ENCODE results near the gene DTX3. TPM values are rescaled to one million over a fixed set of nuclear protein-coding genes. Genes with fewer than 3 reads are reported as not detected.

The DTX3 gene
- polyA plus RNA-seq, 6 donors from 2014 or later, result 0.16 to 0.53 (median 0.29) TPM; not detected in 1

DNA sequence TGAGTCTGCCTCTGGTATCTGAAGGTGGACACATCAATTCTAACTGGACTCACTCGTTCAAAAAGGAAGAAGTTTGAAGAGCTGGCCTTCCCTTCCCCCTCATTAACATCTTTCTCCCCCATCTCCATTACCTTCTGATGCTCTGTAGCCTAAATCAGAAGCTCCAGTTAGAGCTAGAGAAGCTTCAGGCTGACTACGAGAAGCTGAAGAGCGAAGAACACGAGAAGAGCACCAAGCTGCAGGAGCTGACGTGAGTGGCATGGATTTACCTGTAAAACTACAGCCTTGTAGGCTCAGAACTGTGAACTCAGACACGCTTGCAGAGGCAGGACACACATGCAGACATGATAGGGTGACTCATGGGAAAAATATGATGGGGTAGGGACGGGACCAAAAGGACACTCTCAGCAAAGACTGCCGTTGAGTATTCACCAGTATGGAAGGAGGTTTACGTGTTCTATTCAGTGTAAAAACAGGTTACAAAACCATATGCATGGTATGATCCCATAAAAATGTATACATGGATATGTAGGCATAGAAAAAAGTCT, 27.9 kb upstream of the DTX3 start:
- H3K4me1 Mint-ChIP-seq, result no peaks in the 10 kb centered on the region
- H3K27me3 Mint-ChIP-seq, result peaks cover 20 to 65% (median 30%) of the 10 kb centered on the region in 3 donors
- H3K27ac Mint-ChIP-seq, result no peak overlapping the region
- no peak overlapping the region for H3K4me3 Mint-ChIP-seq
- no peak for DNase-seq
- no peaks in the 10 kb centered on the region for H3K9me3 Mint-ChIP-seq
- H3K36me3 Mint-ChIP-seq, result no peaks in the 10 kb centered on the region
- ATAC-seq (ENCODE audit: low read depth in 2 of 2), result no peak

- DNase-seq, result no peak
- Mint-ChIP-seq H3K27me3 (peaks cover 27 to 57% (median 32%) of the 10 kb centered on the region in 3 donors), H3K36me3 (no peaks in the 10 kb centered on the region), H3K27ac (no peak overlapping the region), H3K9me3 (no peaks in the 10 kb centered on the region), H3K4me1 (peaks cover 2% of the 10 kb centered on the region in 3 donors), H3K4me3 (no peak overlapping the region)
- no peak for ATAC-seq (ENCODE audit: low read depth in 2 of 2)
Measured at GRCh38 chr12:57577981-57578758, 26.5 kb upstream of the DTX3 start.

DNA sequence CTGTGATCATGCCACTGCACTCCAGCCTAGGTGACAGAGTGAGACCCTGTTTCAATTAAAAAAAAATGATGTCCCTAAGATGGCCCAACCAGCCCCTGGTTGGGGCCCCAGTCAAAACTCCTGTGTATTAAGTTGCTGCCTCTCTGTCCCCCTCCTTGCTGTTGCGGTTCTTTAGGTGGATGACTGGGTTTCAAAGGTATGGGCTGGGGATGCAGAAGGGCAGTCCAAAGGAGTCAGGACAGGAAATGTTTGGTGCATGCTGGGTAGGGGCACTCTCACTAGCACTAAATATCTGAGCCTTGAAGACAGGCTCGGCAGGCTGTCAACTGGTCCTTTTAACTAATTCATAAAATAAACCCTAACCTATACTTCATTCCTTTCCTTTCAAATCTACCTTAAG, 25.6 kb upstream of the DTX3 start:
- no peak for DNase-seq
- Mint-ChIP-seq H3K9me3 (no peaks in the 10 kb centered on the region), H3K4me1 (peaks cover 4 to 6% (median 5%) of the 10 kb centered on the region in 3 donors), H3K4me3 (peak overlapping the region in 1 of 8 donors; percentile 72), H3K27me3 (peaks cover 29 to 61% (median 36%) of the 10 kb centered on the region in 3 donors), H3K36me3 (no peaks in the 10 kb centered on the region), H3K27ac (peak overlapping the region in 1 of 6 donors; percentile 45)
- no peak for ATAC-seq (ENCODE audit: low read depth in 2 of 2)

DNA sequence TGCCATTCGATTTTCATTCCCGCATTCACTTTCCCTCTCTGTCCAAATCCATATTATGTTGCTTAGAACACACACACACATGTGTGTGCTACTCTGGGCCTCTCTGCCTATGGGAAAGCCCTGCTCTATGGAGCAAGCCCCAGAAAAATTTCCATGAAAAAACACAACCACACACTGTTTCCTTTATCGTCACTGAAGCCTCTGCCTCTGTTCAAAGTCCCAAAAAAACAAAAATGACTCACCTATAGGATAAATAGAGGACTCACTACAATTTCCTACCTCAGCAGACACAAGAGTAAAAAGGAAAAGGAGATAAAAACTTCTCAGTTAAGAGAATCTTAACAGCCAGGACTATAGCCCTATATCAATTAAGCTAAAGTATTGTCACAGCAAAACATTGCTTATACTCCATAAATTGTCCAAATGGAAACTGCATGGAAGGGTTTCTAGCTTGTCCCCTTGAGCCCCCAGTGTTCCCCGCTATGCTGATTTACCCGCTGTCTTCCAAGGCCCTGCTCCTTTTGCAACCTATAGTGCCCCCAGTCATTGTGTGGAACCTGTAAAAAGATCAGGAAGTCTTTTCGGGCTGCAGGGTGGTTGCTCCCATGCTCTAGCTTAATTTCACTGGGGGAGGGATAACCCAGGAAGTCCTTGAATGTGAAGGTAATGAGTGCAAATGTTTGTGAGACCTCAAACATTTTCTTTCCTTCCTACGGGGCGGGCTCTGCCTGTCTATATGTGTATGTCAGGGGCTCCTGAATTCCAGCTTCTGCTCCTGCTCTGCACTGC, 24.8 kb upstream of the DTX3 start:
- ATAC-seq (ENCODE audit: low read depth in 2 of 2), result no peak
- Mint-ChIP-seq H3K4me1 (peaks cover 4 to 6% (median 5%) of the 10 kb centered on the region in 3 donors), H3K36me3 (no peaks in the 10 kb centered on the region), H3K27ac (peak overlapping the region in 1 of 6 donors; percentile 51), H3K9me3 (no peaks in the 10 kb centered on the region), H3K27me3 (peaks cover 33 to 63% (median 36%) of the 10 kb centered on the region in 3 donors), H3K4me3 (no peak overlapping the region)
- no peak for DNase-seq

DNA sequence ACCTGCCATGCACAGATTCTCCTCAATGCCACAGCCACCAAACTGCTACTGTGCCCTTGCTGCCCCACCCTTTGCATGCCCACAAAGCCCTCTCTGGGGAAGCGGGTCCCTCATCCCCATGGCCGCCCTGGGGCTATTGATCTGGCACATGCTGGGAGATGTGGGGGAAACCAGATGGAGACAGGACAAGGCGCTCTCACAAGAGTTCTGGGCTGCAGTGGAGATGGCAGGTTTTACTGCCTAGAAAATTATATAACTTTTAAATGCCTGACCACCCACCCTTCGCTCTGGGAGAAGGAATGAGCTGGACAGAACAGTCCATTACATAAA, 24.2 kb upstream of the DTX3 start:
- peaks cover 33 to 58% (median 33%) of the 10 kb centered on the region in 3 donors for H3K27me3 Mint-ChIP-seq
- H3K9me3 Mint-ChIP-seq, result no peaks in the 10 kb centered on the region
- ATAC-seq (ENCODE audit: low read depth in 2 of 2), result no peak
- no peak overlapping the region for H3K27ac Mint-ChIP-seq
- no peak for DNase-seq
- no peaks in the 10 kb centered on the region for H3K36me3 Mint-ChIP-seq
- peaks cover 4 to 6% (median 5%) of the 10 kb centered on the region in 3 donors for H3K4me1 Mint-ChIP-seq
- no peak overlapping the region for H3K4me3 Mint-ChIP-seq

DNA sequence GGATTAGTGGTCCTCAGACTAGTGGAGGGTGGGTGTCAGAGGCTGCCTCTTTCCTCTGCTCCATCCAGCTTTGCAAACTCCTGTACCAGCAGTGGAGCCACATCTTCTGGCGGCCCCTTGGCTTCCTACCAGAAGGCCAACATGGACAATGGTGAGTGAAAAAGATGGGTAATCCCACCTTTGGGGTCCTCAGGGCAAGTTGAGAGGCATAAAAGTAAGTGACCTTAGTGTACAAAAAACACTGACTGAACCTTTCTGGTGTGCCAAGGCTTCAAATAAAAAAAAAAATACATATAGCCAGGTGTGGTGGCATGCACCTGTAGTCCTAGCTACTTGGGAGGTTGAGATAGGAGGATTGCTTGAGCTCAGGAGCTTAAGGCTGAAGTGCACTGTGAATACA, 22.8 kb upstream of the DTX3 start:
- DNase-seq, result no peak
- Mint-ChIP-seq H3K27ac (peak overlapping the region in 1 of 6 donors; percentile 63), H3K4me3 (no peak overlapping the region), H3K9me3 (no peaks in the 10 kb centered on the region), H3K4me1 (peaks cover 4 to 6% (median 5%) of the 10 kb centered on the region in 3 donors), H3K27me3 (peaks cover 22 to 44% (median 28%) of the 10 kb centered on the region in 3 donors), H3K36me3 (no peaks in the 10 kb centered on the region)
- no peak for ATAC-seq (ENCODE audit: low read depth in 2 of 2)

DNA sequence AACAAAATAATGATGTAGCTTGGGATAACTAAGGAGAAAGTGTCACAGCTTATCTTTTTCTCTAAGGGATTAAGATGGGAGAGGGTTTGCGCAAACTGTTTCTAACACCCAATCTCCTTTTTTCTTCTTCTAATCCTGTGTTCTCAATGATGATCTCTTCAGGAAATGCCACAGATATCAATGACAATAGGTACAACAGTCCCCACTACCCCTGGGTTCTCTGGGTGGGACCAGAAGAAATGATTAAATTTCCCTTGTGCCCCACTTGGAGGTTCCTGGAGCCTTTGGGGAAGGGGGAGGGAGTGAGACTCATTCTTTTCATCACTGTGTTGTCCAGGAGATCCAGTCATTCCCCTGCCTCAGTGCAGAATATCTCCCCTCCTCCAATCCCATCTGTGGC, 22.2 kb upstream of the DTX3 start:
- H3K27ac Mint-ChIP-seq, result no peak overlapping the region
- DNase-seq (no peak), ATAC-seq (ENCODE audit: low read depth in 2 of 2) (no peak)
- H3K4me3 Mint-ChIP-seq, result no peak overlapping the region
- peaks cover 20 to 42% (median 28%) of the 10 kb centered on the region in 3 donors for H3K27me3 Mint-ChIP-seq
- H3K9me3 Mint-ChIP-seq, result no peaks in the 10 kb centered on the region
- H3K36me3 Mint-ChIP-seq, result no peaks in the 10 kb centered on the region
- peaks cover 4 to 6% (median 5%) of the 10 kb centered on the region in 3 donors for H3K4me1 Mint-ChIP-seq

DNA sequence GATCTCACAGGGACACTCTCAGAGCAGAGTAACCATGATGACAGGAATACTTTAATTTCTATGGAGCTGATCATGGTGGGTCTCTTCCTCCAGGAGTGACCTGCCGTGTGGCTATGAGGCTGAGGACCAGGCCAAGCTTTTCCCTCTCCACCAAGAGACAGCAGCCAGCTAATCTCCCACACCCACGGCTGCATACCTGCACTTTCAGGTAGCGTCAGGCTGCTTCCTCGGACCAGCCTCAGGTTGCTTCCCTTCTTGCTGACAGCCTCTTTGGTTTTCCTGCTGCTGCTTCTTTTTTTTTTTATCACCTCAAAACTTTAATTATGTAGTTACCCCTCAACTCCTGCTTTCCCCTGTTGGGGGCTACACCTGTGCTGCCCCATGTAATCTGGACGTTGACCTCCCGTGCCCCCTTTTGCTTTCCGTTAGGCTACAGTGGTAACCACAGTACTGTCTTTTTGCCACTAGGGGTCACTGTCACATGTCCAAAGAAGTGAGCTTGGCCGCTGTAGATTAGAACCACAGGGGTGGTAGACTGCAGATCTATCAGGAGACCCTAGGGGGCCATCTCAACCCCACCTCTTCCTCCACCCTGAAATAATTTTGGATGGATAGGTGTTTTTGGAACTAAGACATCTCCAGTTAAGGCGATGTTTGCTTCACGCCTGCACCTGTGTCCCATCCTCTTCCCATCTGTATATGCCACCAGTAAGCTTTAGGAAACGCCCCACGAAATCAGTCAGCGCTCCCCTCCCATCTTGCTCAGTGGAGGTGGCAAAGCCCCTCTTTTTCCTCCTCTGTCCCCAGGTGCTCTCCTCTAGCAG, 21.4 kb upstream of the DTX3 start:
- peak overlapping the region in 2 of 8 donors; percentile 45 to 57 for H3K4me3 Mint-ChIP-seq
- DNase-seq (peak; percentile 78), ATAC-seq (ENCODE audit: low read depth in 2 of 2) (peak; percentile 99 to 100)
- H3K36me3 Mint-ChIP-seq, result no peaks in the 10 kb centered on the region
- H3K4me1 Mint-ChIP-seq, result peaks cover 4 to 6% (median 5%) of the 10 kb centered on the region in 3 donors
- peak overlapping the region in 2 of 6 donors; percentile 22 to 35 for H3K27ac Mint-ChIP-seq
- no peaks in the 10 kb centered on the region for H3K9me3 Mint-ChIP-seq
- peaks cover 20 to 41% (median 28%) of the 10 kb centered on the region in 3 donors for H3K27me3 Mint-ChIP-seq

GRCh38 chr12:57584050-57584449, 20.6 kb upstream of the DTX3 start:
- Mint-ChIP-seq H3K27ac (no peak overlapping the region), H3K27me3 (peaks cover 20 to 36% (median 28%) of the 10 kb centered on the region in 3 donors), H3K9me3 (no peaks in the 10 kb centered on the region), H3K36me3 (no peaks in the 10 kb centered on the region), H3K4me3 (no peak overlapping the region), H3K4me1 (peaks cover 4 to 6% (median 5%) of the 10 kb centered on the region in 3 donors)
- no peak for DNase-seq
- ATAC-seq (ENCODE audit: low read depth in 2 of 2), result no peak

GRCh38 chr12:57584690-57585089, 19.9 kb upstream of the DTX3 start:
- ATAC-seq (ENCODE audit: low read depth in 2 of 2) (no peak), DNase-seq (no peak)
- peaks cover 4 to 6% (median 5%) of the 10 kb centered on the region in 3 donors for H3K4me1 Mint-ChIP-seq
- H3K4me3 Mint-ChIP-seq, result no peak overlapping the region
- H3K9me3 Mint-ChIP-seq, result no peaks in the 10 kb centered on the region
- H3K27me3 Mint-ChIP-seq, result peaks cover 20 to 34% (median 28%) of the 10 kb centered on the region in 3 donors
- H3K36me3 Mint-ChIP-seq, result no peaks in the 10 kb centered on the region
- peak overlapping the region in 1 of 6 donors; percentile 76 for H3K27ac Mint-ChIP-seq

DNA sequence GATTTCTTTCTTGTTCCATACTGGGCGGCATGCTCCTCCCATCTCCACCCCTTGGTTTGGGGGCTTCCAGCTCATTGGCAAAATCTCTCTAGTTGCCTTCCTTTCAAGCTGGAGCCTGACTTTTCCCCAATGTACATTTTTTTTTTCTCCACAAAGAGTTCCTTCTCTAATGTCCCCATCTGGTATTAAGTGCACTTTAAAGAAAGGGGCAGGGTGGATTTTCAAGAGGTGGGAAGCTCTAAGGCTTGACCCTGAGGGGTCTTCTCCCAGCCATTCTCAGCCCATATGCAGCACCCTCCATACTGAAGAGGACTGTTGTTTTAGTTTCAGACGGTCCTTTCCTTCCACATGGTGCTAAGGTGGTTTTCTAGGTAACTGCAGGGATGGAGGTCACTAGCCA, 19.5 kb upstream of the DTX3 start:
- DNase-seq (no peak), ATAC-seq (ENCODE audit: low read depth in 2 of 2) (no peak)
- no peaks in the 10 kb centered on the region for H3K36me3 Mint-ChIP-seq
- peaks cover 4 to 6% (median 6%) of the 10 kb centered on the region in 3 donors for H3K4me1 Mint-ChIP-seq
- H3K27me3 Mint-ChIP-seq, result peaks cover 20 to 29% (median 28%) of the 10 kb centered on the region in 3 donors
- no peak overlapping the region for H3K27ac Mint-ChIP-seq
- no peaks in the 10 kb centered on the region for H3K9me3 Mint-ChIP-seq
- no peak overlapping the region for H3K4me3 Mint-ChIP-seq

- Mint-ChIP-seq H3K27ac (no peak overlapping the region), H3K4me3 (no peak overlapping the region), H3K4me1 (peaks cover 10 to 13% (median 12%) of the 10 kb centered on the region in 3 donors), H3K9me3 (no peaks in the 10 kb centered on the region), H3K27me3 (peaks cover 17 to 19% (median 19%) of the 10 kb centered on the region in 3 donors), H3K36me3 (no peaks in the 10 kb centered on the region)
- ATAC-seq (ENCODE audit: low read depth in 2 of 2) (no peak), DNase-seq (no peak)
Measured at GRCh38 chr12:57586128-57586527, 18.5 kb upstream of the DTX3 start.
